H9 (cell line): Measurements from ENCODE around the gene RALGAPA1. TPM values are rescaled to one million over a fixed set of nuclear protein-coding genes. Genes with fewer than 3 reads are reported as not detected.

ENCODE experiments used
- DNase-seq: peaks from one replicate; pipeline ENCODE4 v3.0.0-alpha.2; 2017
- H2AFZ ChIP-seq: one replicate; pipeline ENCODE4 v1.6.1; 2013; ENCODE audit warnings: mild to moderate bottlenecking, low read length, control low read depth, moderate library complexity
- H2AK5ac ChIP-seq: 2 replicates; pipeline ENCODE4 v1.6.1; 2013; ENCODE audit warnings: low read length, control low read depth, mixed read lengths; ENCODE audit not compliant: insufficient read length
- H2BK120ac ChIP-seq: one replicate; pipeline ENCODE4 v1.6.1; 2013; ENCODE audit warnings: low read depth, mild to moderate bottlenecking, low read length, control low read depth, inconsistent platforms; ENCODE audit not compliant: poor library complexity, severe bottlenecking
- H2BK12ac ChIP-seq: 2 replicates; pipeline ENCODE4 v1.6.1; 2013; ENCODE audit warnings: low read length, control low read depth, mixed read lengths, low read depth; ENCODE audit not compliant: insufficient read length
- H2BK15ac ChIP-seq: 2 replicates; pipeline ENCODE4 v1.6.1; 2013; ENCODE audit warnings: low read depth, low read length, control low read depth
- H2BK20ac ChIP-seq: one replicate; pipeline ENCODE4 v1.6.1; 2013; ENCODE audit warnings: low read depth, mild to moderate bottlenecking, low read length, control low read depth, inconsistent platforms; ENCODE audit not compliant: poor library complexity, severe bottlenecking
- H2BK5ac ChIP-seq: 2 replicates; pipeline ENCODE4 v1.6.1; 2013; ENCODE audit warnings: low read length, control low read depth, mixed read lengths; ENCODE audit not compliant: insufficient read length
- H3K14ac ChIP-seq: 2 replicates; pipeline ENCODE4 v1.6.1; 2013; ENCODE audit warnings: low read length, control low read depth; ENCODE audit not compliant: insufficient read depth
- H3K18ac ChIP-seq: 2 replicates; pipeline ENCODE4 v1.6.1; 2013; ENCODE audit warnings: low read depth, mild to moderate bottlenecking, mixed read lengths, low read length, control low read depth; ENCODE audit not compliant: insufficient read length
- H3K23ac ChIP-seq: 2 replicates; pipeline ENCODE4 v1.6.1; 2013; ENCODE audit warnings: low read length, control low read depth, mixed read lengths, low read depth; ENCODE audit not compliant: insufficient read length
- H3K23me2 ChIP-seq: 2 replicates; pipeline ENCODE4 v1.6.1; 2013; ENCODE audit warnings: low read depth, mild to moderate bottlenecking, mixed read lengths, low read length, control low read depth; ENCODE audit not compliant: insufficient read length, poor library complexity, severe bottlenecking
- H3K27ac ChIP-seq: 2 replicates; pipeline ENCODE4 v1.5.1; 2013; ENCODE audit warnings: low read length, control low read depth, mixed read lengths, low read depth; ENCODE audit not compliant: insufficient read length
- H3K27me3 ChIP-seq: 2 replicates; pipeline ENCODE4 v1.6.1; 2013; ENCODE audit warnings: low read length, control low read depth, inconsistent platforms; ENCODE audit not compliant: insufficient read depth
- H3K4ac ChIP-seq: 2 replicates; pipeline ENCODE4 v1.6.1; 2013; ENCODE audit warnings: low read depth, mild to moderate bottlenecking, control low read depth, inconsistent platforms, low read length, moderate library complexity
- H3K4me1 ChIP-seq: 2 replicates; pipeline ENCODE4 v1.6.1; 2013; ENCODE audit warnings: low read length, control low read depth, inconsistent platforms; ENCODE audit not compliant: insufficient read depth
- H3K4me2 ChIP-seq: 2 replicates; pipeline ENCODE4 v1.6.1; 2013; ENCODE audit warnings: low read length, control low read depth, mixed read lengths; ENCODE audit not compliant: insufficient read length, insufficient read depth
- H3K56ac ChIP-seq: 2 replicates; pipeline ENCODE4 v1.6.1; 2013; ENCODE audit warnings: low read depth, mild to moderate bottlenecking, mixed read lengths, low read length, control low read depth; ENCODE audit not compliant: insufficient read length
- H3K79me1 ChIP-seq: 2 replicates; pipeline ENCODE4 v1.6.1; 2013; ENCODE audit warnings: low read depth, mild to moderate bottlenecking, moderate library complexity, low read length, control low read depth, inconsistent platforms; ENCODE audit not compliant: insufficient read depth, poor library complexity, severe bottlenecking
- H3K79me2 ChIP-seq: 2 replicates; pipeline ENCODE4 v1.6.1; 2013; ENCODE audit warnings: low read length, control low read depth, inconsistent platforms; ENCODE audit not compliant: insufficient read depth
- H3K9ac ChIP-seq: 2 replicates; pipeline ENCODE4 v1.6.1; 2013; ENCODE audit warnings: low read length, control low read depth, mixed read lengths; ENCODE audit not compliant: insufficient read length; ENCODE audit errors: extremely low read depth
- H3K9me3 ChIP-seq: one replicate; pipeline ENCODE4 v1.6.1; 2013; ENCODE audit warnings: low read depth, low read length, inconsistent platforms; ENCODE audit not compliant: control insufficient read depth
- H3T11ph ChIP-seq: one replicate; pipeline ENCODE4 v1.6.1; 2013; ENCODE audit warnings: mild to moderate bottlenecking, low read length, control low read depth, inconsistent platforms
- H4K20me1 ChIP-seq: one replicate; pipeline ENCODE4 v1.6.1; 2013; ENCODE audit not compliant: control insufficient read depth, insufficient read length, insufficient read depth
- H4K5ac ChIP-seq: 2 replicates; pipeline ENCODE4 v1.6.1; 2013; ENCODE audit warnings: low read depth, mild to moderate bottlenecking, mixed read lengths, low read length, control low read depth; ENCODE audit not compliant: insufficient read length
- H4K8ac ChIP-seq: replicated peaks from 2 replicates; pipeline ENCODE4 v1.6.1; 2013; ENCODE audit warnings: low read length, control low read depth, mixed read lengths, low read depth; ENCODE audit not compliant: insufficient read length
- H4K91ac ChIP-seq: 2 replicates; pipeline ENCODE4 v1.6.1; 2013; ENCODE audit warnings: low read depth, mild to moderate bottlenecking, moderate library complexity, mixed read lengths, low read length, control low read depth; ENCODE audit not compliant: insufficient read length
- H3K27ac Mint-ChIP-seq, 3 experiments: 2 replicates in 2 of 3; 3 replicates in 1 of 3; pipeline ENCODE4 v1.8.0; 2020 to 2021; ENCODE audit warnings: mixed read lengths in 3 of 3, mild to moderate bottlenecking in 1 of 3, moderate library complexity in 1 of 3
- H3K27me3 Mint-ChIP-seq: 2 replicates; pipeline ENCODE4 v1.8.0; 2021; ENCODE audit warnings: low read depth, mild to moderate bottlenecking, moderate library complexity, mixed read lengths
- H3K36me3 Mint-ChIP-seq, 3 experiments: 2 replicates in 2 of 3; 3 replicates in 1 of 3; pipeline ENCODE4 v1.8.0; 2020 to 2021; ENCODE audit warnings: low read depth in 3 of 3, mixed read lengths in 3 of 3; ENCODE audit not compliant: insufficient read depth in 1 of 3
- H3K4me1 Mint-ChIP-seq, 2 experiments: 2 replicates each; pipeline ENCODE4 v1.8.0; 2020; ENCODE audit warnings: mixed read lengths in 2 of 2
- H3K4me3 Mint-ChIP-seq, 2 experiments: 2 replicates in 1 of 2; 3 replicates in 1 of 2; pipeline ENCODE4 v1.8.0; 2020 to 2021; ENCODE audit warnings: mild to moderate bottlenecking in 2 of 2, mixed read lengths in 2 of 2, moderate library complexity in 1 of 2
- H3K9me3 Mint-ChIP-seq, 2 experiments: 2 replicates in 1 of 2; 3 replicates in 1 of 2; pipeline ENCODE4 v1.8.0; 2020; ENCODE audit warnings: mild to moderate bottlenecking in 2 of 2, mixed read lengths in 2 of 2, moderate library complexity in 1 of 2
- CTCF ChIP-seq: fragments of 200-600 bp; sonication (generic); conservative IDR thresholded peaks from 3 replicates; pipeline ENCODE4 v1.8.0; 2021; ENCODE audit warnings: antibody characterized with exemption, mild to moderate bottlenecking
- WGBS: extraction: QIAGEN DNeasy Blood & Tissue Kit; methylation state at CpG from one replicate; pipeline ENCODE4 v1.1.7; 2013; ENCODE audit warnings: missing lambda C conversion rate, low lambda C conversion rate, mixed read lengths; ENCODE audit not compliant: insufficient read length; ENCODE audit errors: extremely low coverage; 5-methylcytosine and 5-hydroxymethylcytosine counted together
- total RNA-seq: library from RNA; stranded (reverse); gene quantifications from 2 replicates; pipeline ENCODE4 v1.2.1, GENCODE V29; 2021

Gene RALGAPA1
- total RNA-seq, 1 experiment from 2014 or later, result 29.8 TPM

GRCh38 chr14:35695647-35696046 lies 113.4 kb downstream of the RALGAPA1 start:
- Histone ChIP-seq H4K91ac (no peak overlapping the region), H3K56ac (no peak overlapping the region), H3K79me2 (no peaks in the 10 kb centered on the region), H4K20me1 (no peaks in the 10 kb centered on the region), H2BK5ac (no peak overlapping the region), H2BK12ac (no peak overlapping the region), H3K79me1 (no peaks in the 10 kb centered on the region), H3K9ac (no peak overlapping the region), H3K4ac (no peak overlapping the region), H2AK5ac (no peak overlapping the region), H3T11ph (no peak overlapping the region), H2BK120ac (no peak overlapping the region), H3K9me3 (no peaks in the 10 kb centered on the region), H3K18ac (no peak overlapping the region), H3K23ac (no peak overlapping the region), H4K8ac (no peak overlapping the region), H4K5ac (no peak overlapping the region), H3K14ac (no peak overlapping the region), H3K27ac (no peak overlapping the region), H2BK15ac (no peak overlapping the region), H2BK20ac (no peak overlapping the region), H3K4me1 (no peaks in the 10 kb centered on the region), H2AFZ (no peak overlapping the region), H3K4me2 (no peak overlapping the region), H3K27me3 (no peaks in the 10 kb centered on the region), H3K23me2 (no peaks in the 10 kb centered on the region)
- no peak for DNase-seq
- Mint-ChIP-seq H3K27me3 (no peaks in the 10 kb centered on the region), H3K9me3 (no peaks in the 10 kb centered on the region), H3K4me1 (peaks cover 3 to 4% of the 10 kb centered on the region in 2 experiments; a peak in 3 of 4 replicates), H3K27ac (no peak overlapping the region), H3K36me3 (no peaks in the 10 kb centered on the region), H3K4me3 (no peak overlapping the region)
- WGBS, result no CpG with 5 or more reads among the region's 1 CpG
- no peak for TF ChIP-seq CTCF
